NB4 (cell line): ENCODE results near the gene PRKD1.

Source experiments
- DNase-seq: peaks from one replicate; pipeline ENCODE4 v3.0.0; 2010; ENCODE audit warnings: low read depth
- H3K4me3 ChIP-seq: one replicate; pipeline ENCODE4 v1.5.1; 2011; ENCODE audit warnings: mild to moderate bottlenecking, low read depth, low read length, moderate library complexity
- MYC ChIP-seq: IDR thresholded peaks from 2 replicates; pipeline ENCODE4 v1.6.1; 2011; ENCODE audit warnings: low read depth, low read length
- POLR2A ChIP-seq: IDR thresholded peaks from 2 replicates; pipeline ENCODE4 v1.6.1; 2011; ENCODE audit warnings: mild to moderate bottlenecking; ENCODE audit not compliant: insufficient read length; ENCODE audit errors: extremely low read depth
- TF ChIP-seq, protein P1 (sequence below): IDR thresholded peaks from one replicate; pipeline ENCODE4 v1.5.1; 2012; ENCODE audit warnings: low read depth, low read length
- TF ChIP-seq, protein P2 (sequence below): IDR thresholded peaks from 2 replicates; pipeline ENCODE4 v1.6.1; 2011; ENCODE audit warnings: low read depth, low read length

PRKD1 gene

DNA sequence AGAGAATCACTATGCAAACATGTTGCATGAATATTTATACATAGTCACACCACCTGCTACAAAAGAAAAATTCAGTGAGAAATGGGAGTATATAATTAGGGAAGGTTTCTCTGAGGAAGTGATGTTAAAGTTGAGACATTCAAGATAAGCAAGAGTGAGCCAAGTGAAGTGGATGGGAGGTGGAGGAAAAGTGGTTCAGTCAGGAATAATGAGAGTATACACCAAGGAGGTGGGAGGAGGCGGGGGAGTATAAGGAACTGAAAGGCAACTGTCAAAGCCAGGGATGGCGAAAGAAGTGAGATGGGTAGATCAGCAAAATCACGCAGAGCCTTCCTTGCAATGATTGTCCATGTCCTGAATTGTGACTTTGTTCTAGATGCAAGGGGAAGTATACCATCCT, 33.7 kb downstream of the PRKD1 start:
- TF ChIP-seq, protein P1, sequence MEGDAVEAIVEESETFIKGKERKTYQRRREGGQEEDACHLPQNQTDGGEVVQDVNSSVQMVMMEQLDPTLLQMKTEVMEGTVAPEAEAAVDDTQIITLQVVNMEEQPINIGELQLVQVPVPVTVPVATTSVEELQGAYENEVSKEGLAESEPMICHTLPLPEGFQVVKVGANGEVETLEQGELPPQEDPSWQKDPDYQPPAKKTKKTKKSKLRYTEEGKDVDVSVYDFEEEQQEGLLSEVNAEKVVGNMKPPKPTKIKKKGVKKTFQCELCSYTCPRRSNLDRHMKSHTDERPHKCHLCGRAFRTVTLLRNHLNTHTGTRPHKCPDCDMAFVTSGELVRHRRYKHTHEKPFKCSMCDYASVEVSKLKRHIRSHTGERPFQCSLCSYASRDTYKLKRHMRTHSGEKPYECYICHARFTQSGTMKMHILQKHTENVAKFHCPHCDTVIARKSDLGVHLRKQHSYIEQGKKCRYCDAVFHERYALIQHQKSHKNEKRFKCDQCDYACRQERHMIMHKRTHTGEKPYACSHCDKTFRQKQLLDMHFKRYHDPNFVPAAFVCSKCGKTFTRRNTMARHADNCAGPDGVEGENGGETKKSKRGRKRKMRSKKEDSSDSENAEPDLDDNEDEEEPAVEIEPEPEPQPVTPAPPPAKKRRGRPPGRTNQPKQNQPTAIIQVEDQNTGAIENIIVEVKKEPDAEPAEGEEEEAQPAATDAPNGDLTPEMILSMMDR, result no peak
- TF ChIP-seq, protein P2, sequence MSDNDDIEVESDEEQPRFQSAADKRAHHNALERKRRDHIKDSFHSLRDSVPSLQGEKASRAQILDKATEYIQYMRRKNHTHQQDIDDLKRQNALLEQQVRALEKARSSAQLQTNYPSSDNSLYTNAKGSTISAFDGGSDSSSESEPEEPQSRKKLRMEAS, result no peak
- TF ChIP-seq MYC (no peak), POLR2A (no peak)
- no peak overlapping the region for H3K4me3 ChIP-seq
- no peak for DNase-seq

DNA sequence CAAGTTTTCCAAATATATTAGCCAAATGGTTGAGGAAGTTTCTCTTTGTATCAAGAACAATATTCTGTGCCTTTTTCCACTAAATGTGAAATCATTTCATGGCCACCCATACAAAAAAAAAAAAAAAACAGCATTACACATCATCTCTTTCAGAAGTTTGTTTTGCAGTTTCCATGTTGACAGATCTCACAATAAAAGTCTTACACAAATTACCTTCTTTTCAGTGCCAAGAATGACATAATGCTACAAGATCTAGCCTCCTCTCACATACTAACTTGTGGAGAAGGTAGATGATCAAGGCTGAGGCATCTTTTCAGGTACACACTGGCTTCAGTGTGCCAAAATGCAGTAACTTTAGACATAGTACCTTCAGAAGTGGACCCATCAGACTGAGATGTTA, 35.3 kb downstream of the PRKD1 start:
- no peak for TF ChIP-seq POLR2A
- TF ChIP-seq, protein P1, result no peak
- no peak for TF ChIP-seq MYC
- TF ChIP-seq, protein P2, result no peak
- no peak for DNase-seq

DNA sequence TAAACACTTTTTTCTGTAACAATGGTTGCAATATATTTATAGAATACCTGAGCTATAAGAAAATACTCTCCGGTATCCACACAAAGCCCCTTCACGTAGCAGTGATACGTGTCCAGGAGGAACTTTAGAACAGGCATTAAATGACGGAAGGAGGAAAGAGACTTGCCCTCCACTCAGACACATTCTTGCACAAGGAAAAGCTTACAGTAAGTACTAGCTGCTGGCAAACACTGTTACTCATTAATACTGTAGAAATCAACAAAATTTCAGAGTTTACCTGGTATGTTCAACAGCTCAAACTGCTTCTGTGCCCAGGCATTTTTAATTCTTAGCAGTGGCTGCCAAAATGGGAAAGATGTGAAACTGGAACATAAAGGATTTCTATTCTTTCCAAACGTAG, 41.7 kb downstream of the PRKD1 start:
- no peak overlapping the region for H3K4me3 ChIP-seq
- TF ChIP-seq, protein P1, result no peak
- no peak for TF ChIP-seq POLR2A
- TF ChIP-seq MYC, result no peak
- TF ChIP-seq, protein P2, result no peak
- no peak for DNase-seq

More for the DNA sequence above, 35.3 kb downstream of the PRKD1 start:
- H3K4me3 ChIP-seq, result no peak overlapping the region

DNA sequence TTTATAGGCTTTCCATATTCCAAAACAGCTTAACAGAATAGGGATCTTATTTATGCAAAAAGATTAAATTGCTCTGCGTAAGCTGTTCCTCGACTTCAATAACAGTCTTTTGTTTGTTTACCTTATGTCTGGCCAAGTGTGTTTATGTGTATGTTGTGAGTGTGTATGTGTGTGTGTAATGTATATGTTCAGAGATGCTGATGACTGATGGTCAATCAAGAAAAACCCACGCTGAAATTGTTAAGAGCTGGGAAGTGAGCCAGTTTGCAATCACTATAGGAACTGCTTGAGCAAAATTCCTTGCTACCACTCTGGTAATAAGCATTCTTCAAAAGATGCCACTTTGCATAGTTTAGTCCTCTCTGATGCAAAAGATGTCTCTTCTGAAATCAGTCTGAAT, 59.6 kb downstream of the PRKD1 start:
- no peak for TF ChIP-seq POLR2A
- TF ChIP-seq, protein P2, result no peak
- no peak for TF ChIP-seq MYC
- TF ChIP-seq, protein P1, result no peak
- no peak for DNase-seq
- no peak overlapping the region for H3K4me3 ChIP-seq

DNA sequence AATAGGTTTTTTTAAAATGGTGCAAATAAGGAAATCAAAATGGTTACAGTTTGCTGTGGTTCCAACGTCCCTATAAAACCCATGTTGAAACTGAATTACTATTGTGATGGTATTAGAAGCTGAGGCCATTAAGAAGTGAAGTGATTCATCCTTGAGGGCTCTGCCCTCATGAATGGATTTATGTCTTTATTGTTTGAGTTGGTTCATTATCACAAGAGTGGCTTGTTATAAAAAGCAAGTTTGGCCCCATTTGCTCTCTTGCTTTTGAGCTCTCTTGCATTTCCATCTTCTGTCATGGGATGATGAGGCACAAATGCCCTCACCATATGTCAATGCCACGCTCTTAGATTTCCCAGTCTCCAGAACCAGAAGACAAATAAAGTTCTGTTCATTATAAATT, 62.3 kb downstream of the PRKD1 start:
- DNase-seq, result no peak

More for the DNA sequence above, 62.3 kb downstream of the PRKD1 start:
- H3K4me3 ChIP-seq, result no peak overlapping the region
- TF ChIP-seq MYC (no peak), POLR2A (no peak)
- TF ChIP-seq, protein P2, result no peak
- TF ChIP-seq, protein P1, result no peak
